ENCODE data around the gene AGK.
A peak's percentile ranks its signal among the peaks of the same experiment; 100 is the strongest.

AGK gene

DNA sequence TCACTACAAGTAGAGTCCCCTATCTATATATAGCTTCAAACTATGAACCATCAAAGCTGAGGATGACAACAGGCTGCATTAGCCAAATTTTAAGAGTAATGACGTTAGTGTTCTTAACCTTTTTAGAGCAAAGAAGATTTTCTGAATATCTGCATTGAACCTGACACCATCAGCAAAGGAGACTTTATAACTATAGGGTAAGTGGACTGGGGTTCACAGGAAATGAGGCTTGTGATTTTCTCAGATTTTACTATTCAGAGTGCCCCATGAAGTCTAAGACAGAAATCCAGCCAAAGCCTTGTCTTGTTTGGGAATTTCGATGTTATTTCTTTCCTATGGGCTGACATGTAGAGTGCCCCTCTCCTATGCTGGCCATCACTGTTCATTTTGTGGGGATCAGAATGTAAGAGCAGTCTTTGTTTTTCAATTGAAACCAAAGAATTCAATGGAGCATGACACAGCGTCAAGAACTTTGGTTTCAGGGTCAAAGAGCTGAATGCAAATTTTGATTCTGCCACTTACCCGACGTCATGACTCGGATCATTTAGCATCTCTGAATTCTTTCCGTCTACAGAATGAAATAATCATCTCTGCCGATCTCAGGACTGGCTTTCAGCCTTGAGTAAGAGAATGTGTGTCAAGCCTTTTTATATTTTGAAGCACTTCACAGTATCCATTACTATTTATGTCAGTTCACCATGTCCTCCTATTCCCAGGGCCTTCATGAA is 98.1 kb downstream of the AGK start:
- no peak for DNase-seq

DNA sequence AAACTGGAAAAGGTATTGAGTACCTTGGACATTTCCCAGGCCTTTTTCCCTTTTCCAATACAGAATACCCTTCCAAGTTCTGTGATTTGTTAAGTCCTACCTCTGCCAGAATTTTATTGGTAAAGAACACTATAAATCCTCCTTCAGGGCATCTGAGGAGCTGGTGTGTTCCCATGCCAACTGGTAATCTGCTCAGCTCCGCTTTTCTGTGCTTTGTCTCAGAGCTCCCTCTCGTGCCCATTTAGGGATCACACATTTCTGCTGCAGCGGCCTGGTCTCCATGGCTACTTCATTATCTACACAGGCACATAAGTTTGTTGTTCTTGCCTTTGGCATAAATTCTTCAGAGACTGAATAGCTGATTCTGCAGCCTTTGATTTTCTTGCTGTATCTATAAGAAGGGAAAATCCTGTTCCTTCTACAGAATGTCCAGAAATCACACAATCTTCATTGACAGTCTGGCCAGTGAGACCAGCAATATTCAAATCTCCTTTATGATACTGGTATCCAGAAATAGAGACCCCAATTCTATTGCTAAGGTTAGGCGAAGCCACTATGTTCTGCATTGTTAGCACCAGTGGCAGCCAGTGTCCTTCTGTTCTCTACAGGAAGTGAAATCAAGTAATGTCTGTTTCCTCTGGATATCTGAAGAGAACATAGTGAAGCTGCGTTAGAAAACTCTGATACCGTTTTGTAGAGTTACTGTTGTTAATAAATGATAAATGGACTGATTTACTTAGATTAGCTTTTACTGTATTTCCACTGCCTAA is 98.8 kb downstream of the AGK start:
- peak; percentile 69 for DNase-seq

DNA sequence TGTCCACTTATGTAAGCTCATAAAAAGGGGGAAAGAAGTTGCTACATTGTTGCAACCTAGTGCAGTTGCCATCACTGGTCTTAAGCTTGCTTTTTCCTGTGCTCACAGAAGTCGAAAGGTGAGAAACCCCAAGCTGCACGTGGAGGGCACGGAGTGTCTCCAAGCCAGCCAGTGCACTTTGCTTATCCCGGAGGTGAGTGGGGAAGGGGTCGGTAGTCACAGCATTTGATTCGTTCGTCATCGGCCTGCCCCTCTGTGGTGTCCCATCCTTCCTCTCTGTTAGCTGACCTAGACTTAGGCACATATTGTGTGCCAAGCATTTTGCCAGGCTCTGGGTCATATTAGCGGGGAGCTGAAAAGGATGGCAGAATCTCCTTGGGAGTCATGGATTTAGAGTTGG is 100.2 kb downstream of the AGK start:
- DNase-seq, result no peak

- no peak for DNase-seq
Observed at GRCh38 chr7:141652691-141653090, 101.5 kb downstream of the AGK start.

DNA sequence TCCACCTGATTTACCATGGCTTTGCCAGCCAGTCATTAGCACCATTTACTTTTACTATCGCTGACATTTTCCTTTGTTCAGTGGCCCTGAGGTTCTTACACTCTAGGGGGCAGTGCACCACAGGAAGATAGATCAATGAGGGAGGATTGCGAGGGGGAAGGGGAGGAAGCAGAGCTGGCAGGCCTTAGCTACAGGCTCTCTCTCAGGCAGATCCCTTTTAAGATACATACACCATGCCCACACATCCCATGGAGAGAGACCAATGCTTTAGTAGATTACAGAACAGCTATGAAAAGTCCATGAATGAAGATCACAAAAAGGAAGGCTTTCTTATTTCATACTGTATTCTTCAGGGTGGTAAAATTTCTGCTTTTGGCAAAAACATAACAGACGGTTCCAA is 103.3 kb downstream of the AGK start:
- peak; percentile 83 for DNase-seq

DNA sequence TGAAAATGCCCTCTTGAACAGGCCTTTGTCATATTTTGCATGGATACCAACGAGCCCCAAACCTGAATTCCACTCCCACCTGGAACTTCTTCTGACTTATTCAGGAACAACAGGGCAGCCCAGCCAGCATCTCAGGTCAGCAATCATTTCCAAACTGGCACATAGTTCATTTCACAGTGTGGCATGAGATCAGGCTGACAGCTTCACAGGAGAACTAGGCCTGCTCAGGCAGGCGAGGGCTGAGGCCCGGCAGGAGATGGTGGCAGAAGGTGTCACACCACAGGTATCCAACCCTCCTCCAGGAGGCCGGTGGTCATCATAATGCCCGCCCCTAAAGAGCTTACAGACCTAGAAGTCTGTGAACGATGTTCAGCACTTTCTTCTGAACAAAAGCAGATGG is 108.3 kb downstream of the AGK start:
- no peak for DNase-seq

- DNase-seq, result no peak
Observed at GRCh38 chr7:141660259-141660658, 109.0 kb downstream of the AGK start.

DNA sequence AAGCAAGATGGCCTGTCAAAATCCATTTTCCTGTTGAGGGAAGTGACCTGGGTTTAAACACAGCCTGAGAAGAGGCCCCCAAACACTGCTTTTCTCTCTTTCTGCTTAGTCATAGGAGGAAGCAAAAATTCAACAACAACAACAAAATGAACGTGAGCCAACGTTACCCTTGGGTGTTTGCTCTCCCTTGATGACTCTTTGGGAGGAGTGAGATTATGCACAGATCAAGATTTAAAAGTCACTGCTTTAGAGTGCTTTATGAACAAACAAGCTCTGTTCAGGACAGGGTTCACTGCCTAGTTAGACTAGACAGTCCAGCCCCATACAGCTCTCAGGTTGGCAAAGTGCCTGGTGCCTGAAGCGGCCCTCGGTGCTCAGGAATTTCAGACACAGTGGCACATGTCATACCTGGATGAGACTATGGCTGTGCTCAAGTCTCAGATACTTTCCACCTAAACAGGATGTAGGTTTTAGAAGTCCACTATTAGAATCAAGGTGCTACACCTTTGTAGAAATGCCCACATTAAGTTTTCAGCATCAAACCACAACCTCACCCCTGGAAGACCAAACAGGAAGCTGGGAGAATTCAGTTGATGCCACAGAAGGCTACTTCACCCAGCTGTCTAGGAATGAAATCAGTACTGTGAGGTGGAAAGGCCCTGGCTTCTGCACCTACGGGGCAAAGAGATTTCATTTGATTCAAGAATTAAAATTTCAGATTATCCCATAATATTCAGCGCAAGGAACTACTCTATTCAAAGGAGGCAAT is 112.1 kb downstream of the AGK start:
- no peak for DNase-seq

GRCh38 chr7:141664450-141664849 is 113.2 kb downstream of the AGK start:
- no peak for DNase-seq

DNA sequence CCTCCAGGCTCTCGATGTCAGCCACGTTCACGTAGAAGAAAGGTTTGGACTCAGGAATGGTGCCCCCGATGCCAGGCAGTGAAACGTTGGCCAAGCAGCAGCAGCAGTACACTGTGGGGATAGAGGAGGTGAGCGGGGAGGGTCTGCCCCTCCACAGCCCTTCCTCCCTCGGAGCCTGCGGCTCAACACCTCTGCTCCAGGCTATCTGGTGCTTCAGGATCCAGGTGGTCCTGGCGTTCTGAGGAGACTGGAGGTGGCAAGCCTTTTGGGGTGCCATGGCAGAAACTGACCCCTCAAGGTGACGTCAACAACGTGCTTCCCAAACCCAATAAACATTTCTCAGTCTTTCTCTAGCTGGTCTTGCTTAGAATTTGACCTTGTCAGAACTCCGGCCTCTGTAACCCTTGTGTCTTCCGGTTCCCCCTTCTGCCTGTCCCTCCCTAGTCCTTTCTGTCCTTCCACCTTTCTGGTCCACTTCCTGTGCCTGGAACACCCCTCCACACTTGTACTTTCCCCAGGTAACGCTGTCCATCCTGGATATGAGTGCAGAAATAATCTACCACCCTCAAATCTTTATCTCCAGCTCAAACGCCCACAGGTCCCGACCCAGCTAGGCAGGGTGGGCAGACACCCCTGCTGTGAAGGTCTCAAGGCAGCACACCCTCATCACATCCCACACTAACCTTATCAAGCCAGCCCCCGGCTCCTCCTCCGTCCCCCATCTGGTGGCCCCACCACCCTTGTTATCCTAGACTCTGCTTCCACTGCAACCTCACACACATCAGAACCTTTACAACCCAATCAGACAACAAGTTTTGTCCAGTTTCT is 114.2 kb downstream of the AGK start:
- DNase-seq, result no peak

- DNase-seq, result no peak
Observed at GRCh38 chr7:141666071-141666470, 114.9 kb downstream of the AGK start.

GRCh38 chr7:141668853-141669252 is 117.6 kb downstream of the AGK start:
- no peak for DNase-seq

- no peak for DNase-seq
Observed at GRCh38 chr7:141671705-141672496, 120.7 kb downstream of the AGK start.

- DNase-seq, result no peak
Observed at GRCh38 chr7:141673346-141673745, 122.1 kb downstream of the AGK start.

GRCh38 chr7:141674171-141674671 is 123.0 kb downstream of the AGK start:
- no peak for DNase-seq

- DNase-seq, result no peak
Observed at GRCh38 chr7:141674702-141675101, 123.5 kb downstream of the AGK start.

DNA sequence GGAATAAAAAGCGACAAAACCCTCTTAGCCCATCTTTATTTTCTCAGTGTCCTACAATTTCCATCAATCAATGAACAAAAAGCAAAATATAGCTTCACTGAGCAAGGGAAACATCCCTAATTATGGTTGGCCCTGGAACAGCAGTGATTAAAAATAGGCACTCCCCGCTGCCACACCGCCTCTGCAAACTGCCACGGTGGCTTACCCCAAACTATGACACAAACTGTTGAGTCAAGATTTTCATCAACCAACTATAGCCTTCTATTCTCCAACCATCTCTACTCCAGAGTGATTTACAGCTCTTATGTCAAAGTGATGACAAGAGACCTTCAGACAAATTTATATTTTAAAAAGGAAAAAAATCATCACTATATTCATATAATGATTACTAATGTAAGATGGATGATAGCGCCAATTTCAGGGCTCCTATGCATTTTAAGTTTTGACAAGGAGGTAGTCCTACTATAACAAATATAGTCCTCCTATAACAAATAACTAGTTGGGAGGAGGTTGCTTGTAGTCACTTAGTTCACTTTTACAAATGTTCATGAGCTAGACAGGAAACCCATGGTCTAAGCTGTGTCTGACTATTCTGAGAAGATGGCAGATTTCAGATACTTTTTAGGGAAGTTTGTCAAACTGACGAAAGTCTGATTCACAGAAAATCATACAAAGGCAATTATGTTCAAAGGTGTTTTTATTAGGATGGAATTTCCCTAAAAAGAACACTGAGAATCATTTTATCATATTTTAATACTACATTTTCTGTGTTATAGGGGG is 124.4 kb downstream of the AGK start:
- no peak for DNase-seq

- DNase-seq, result no peak
Observed at GRCh38 chr7:141676618-141677017, 125.4 kb downstream of the AGK start.

DNA sequence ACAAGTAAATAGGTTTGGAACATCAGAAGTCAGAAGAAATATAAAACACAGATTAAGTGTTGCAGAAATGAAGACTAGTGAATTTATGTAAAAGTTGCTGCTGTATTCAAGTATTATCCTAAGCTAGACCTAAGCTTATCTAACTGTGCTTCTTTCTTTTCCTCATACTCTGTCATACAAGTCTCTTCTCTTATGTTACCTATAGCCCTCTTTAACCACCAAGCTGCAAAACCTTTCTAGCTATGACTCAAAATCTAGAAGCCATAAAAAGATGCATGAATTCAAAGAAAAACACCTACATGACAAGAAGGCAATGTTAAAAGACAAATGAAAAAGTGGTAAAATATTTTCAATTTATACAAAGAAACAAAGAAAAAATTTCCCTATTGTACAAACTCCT is 127.8 kb downstream of the AGK start:
- no peak for DNase-seq

DNA sequence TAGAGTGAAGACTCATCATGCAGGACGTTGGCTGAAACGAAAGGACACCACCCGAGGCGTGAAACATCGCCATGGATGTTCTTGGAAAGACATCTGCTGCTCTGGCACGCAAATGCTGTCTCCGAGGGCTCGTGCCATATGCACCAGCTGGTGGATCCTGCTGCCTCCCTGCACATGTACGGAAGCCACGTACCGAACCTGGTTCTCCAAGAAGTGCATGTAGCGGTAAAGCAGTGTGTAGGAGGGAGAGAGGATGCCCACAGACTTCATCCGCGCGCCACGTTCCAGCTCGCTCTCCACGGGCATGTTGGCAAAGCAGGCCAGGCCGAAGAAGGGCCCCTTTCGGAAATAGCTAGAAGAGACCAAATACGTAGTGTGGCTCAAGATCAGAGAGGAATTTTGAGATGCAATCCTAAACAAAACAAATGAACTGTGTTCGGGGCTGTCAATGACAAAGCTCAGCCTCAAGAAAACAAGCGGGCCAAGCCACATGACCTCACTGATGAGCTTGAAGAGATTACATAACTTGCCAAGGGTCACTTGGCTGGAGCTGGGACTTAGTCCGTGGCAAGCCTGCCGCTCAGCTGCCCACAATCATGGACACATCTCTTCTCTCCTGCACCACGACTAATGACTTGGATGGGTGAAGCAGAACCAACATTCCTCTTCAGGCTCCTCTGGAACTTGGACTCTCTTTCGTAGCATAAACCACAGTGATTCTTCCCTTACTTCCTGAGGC is 134.2 kb downstream of the AGK start:
- DNase-seq, result no peak

Measured in NCI-H146 (cell line).